D721Med (cell line): Measurements from ENCODE around the gene CHRNG.
"Not testable (repeated sequence)": the region's sequence is repeated elsewhere in the genome, so short reads cannot be mapped to it uniquely, and the experiment has no call there.

ENCODE experiments used
- DNase-seq: peaks from one replicate; pipeline ENCODE4 v3.0.0; 2011; ENCODE audit warnings: low spot score; ENCODE audit not compliant: insufficient read length
- FAIRE-seq: peaks from 2 replicates; lab custom pipeline; 2011; peaks lifted over from hg19 to GRCh38; lab: Jason Lieb, UNC
- CTCF ChIP-seq: IDR thresholded peaks from 2 replicates; pipeline ENCODE4 v1.5.1; 2012; ENCODE audit warnings: mild to moderate bottlenecking, control low read depth; ENCODE audit not compliant: insufficient read depth; ENCODE audit errors: missing control alignments

CHRNG gene

GRCh38 chr2:232551776-232552175, 12.3 kb downstream of the CHRNG start:
- TF ChIP-seq CTCF, result no peak
- FAIRE-seq (no peak), DNase-seq (no peak)

GRCh38 chr2:232556426-232556825, 16.9 kb downstream of the CHRNG start:
- no peak for TF ChIP-seq CTCF
- DNase-seq, result no peak
- no peak for FAIRE-seq

- DNase-seq (no peak), FAIRE-seq (no peak)
- no peak for TF ChIP-seq CTCF
These were observed 23.1 kb downstream of the CHRNG start for GRCh38 chr2:232562515-232563151.

- FAIRE-seq (no peak), DNase-seq (no peak)
- no peak for TF ChIP-seq CTCF
These were observed 24.1 kb downstream of the CHRNG start for GRCh38 chr2:232563580-232563979.

- no peak for TF ChIP-seq CTCF
- FAIRE-seq (no peak), DNase-seq (no peak)
These were observed 28.2 kb downstream of the CHRNG start for GRCh38 chr2:232567721-232568120.

GRCh38 chr2:232568161-232568560, 28.7 kb downstream of the CHRNG start:
- no peak for TF ChIP-seq CTCF
- no peak for DNase-seq
- FAIRE-seq, result no peak

- no peak for FAIRE-seq
- DNase-seq, result no peak
- TF ChIP-seq CTCF, result no peak
These were observed 30.0 kb downstream of the CHRNG start for GRCh38 chr2:232569541-232569940.

GRCh38 chr2:232570481-232570880, 31.0 kb downstream of the CHRNG start:
- not testable (repeated sequence) for FAIRE-seq

More at GRCh38 chr2:232570481-232570880, 31.0 kb downstream of the CHRNG start:
- DNase-seq, result not testable (repeated sequence)
